MM.1S (cell line): ENCODE data around the gene DMBT1.

Source experiments
- DNase-seq: peaks from one replicate; pipeline ENCODE4 v3.0.0-alpha.2; 2015
- H2AFZ ChIP-seq: fragments of 300-600 bp; sonication (generic); 2 replicates; pipeline ENCODE4 v1.6.0; 2016; ENCODE audit warnings: antibody characterized with exemption, low read length
- H3F3A ChIP-seq: fragments of 300-600 bp; sonication (generic); 2 replicates; pipeline ENCODE4 v1.6.1; 2016; ENCODE audit warnings: mild to moderate bottlenecking, antibody characterized with exemption, low read length, moderate library complexity, mixed read lengths; ENCODE audit not compliant: insufficient read depth
- H3K27ac ChIP-seq: fragments of 300-600 bp; sonication (generic); 2 replicates; pipeline ENCODE4 v1.5.1; 2016; ENCODE audit warnings: mild to moderate bottlenecking, low read length
- H3K27me3 ChIP-seq: fragments of 300-600 bp; sonication (generic); replicated peaks from 2 replicates; pipeline ENCODE4 v1.6.0; 2016; ENCODE audit warnings: low read length; ENCODE audit not compliant: insufficient read depth
- H3K36me3 ChIP-seq: fragments of 300-600 bp; sonication (generic); replicated peaks from 2 replicates; pipeline ENCODE4 v1.6.1; 2016; ENCODE audit warnings: mild to moderate bottlenecking, low read length, mixed read lengths; ENCODE audit not compliant: insufficient read depth
- H3K4me1 ChIP-seq: fragments of 300-600 bp; sonication (generic); 2 replicates; pipeline ENCODE4 v1.6.1; 2016; ENCODE audit warnings: low read length, mixed read lengths
- H3K4me2 ChIP-seq: fragments of 300-600 bp; sonication (generic); 2 replicates; pipeline ENCODE4 v1.6.0; 2016; ENCODE audit warnings: low read depth, low read length
- H3K4me3 ChIP-seq: fragments of 300-600 bp; sonication (generic); 2 replicates; pipeline ENCODE4 v1.5.1; 2016; ENCODE audit warnings: low read length, mixed read lengths
- H3K79me2 ChIP-seq: fragments of 300-600 bp; sonication (generic); 2 replicates; pipeline ENCODE4 v1.6.1; 2016; ENCODE audit warnings: mixed run types, low read length, mixed read lengths
- H3K9ac ChIP-seq: fragments of 300-600 bp; sonication (generic); 2 replicates; pipeline ENCODE4 v1.6.1; 2016; ENCODE audit warnings: low read length, mixed read lengths
- H3K9me2 ChIP-seq: fragments of 300-600 bp; sonication (generic); replicated peaks from 2 replicates; pipeline ENCODE4 v1.6.1; 2016; ENCODE audit warnings: mild to moderate bottlenecking, low read length, mixed read lengths; ENCODE audit not compliant: insufficient read depth
- H3K9me3 ChIP-seq: fragments of 300-600 bp; sonication (generic); replicated peaks from 2 replicates; pipeline ENCODE4 v1.6.1; 2016; ENCODE audit warnings: mild to moderate bottlenecking, low read length, mixed read lengths; ENCODE audit not compliant: insufficient read depth
- H4K20me1 ChIP-seq: fragments of 300-600 bp; sonication (generic); 2 replicates; pipeline ENCODE4 v1.6.1; 2016; ENCODE audit warnings: mild to moderate bottlenecking, low read length, moderate library complexity, mixed read lengths; ENCODE audit not compliant: insufficient read depth
- EZH2 ChIP-seq: fragments of 300-600 bp; sonication (generic); optimal IDR thresholded peaks from 2 replicates; pipeline ENCODE3; 2017; ENCODE audit warnings: low read depth, mild to moderate bottlenecking, antibody characterized with exemption, low read length, mixed read lengths
- EZH2phosphoT487 ChIP-seq: fragments of 300-600 bp; sonication (generic); IDR thresholded peaks from 2 replicates; pipeline ENCODE4 v1.6.1; 2018; ENCODE audit warnings: antibody characterized with exemption, low read length
- TF ChIP-seq, protein P1 (sequence below): fragments of 300-600 bp; sonication (generic); IDR thresholded peaks from 2 replicates; pipeline ENCODE4 v1.5.1; 2016; ENCODE audit warnings: antibody characterized with exemption, low read length, mixed read lengths

DMBT1 gene

DNA sequence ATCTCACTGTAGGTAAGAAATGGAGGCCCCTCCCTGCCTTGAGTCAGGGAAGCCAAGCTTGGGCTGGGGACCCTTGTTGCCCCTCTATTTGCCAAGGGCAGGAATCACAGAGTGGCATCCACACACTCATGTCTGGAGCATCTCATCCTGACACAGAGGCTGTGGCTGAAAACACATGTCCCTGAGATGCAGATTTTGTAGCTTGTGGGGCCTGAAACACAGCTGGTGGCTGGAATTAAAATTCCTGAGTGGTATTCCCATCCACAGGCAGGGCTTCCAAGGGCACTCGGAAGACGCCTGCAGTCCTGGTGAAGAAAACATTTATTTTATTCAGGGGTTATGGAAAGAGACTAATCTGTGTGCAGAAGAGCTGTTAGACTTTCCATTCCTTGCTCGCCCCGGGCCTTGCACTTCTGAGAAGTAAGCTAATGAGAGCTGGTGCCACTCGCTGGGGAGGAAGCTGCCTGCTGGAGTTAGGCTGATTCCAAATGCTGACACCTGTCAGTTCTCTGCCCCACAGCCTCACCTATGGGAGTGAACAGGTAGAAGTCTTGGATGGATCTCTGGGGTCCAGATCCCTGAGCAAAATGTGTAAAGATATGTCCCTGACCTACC, 103.1 kb downstream of the DMBT1 start:
- Histone ChIP-seq H3K27ac (no peak overlapping the region), H2AFZ (no peak overlapping the region), H4K20me1 (no peaks in the 10 kb centered on the region), H3K36me3 (no peaks in the 10 kb centered on the region), H3K27me3 (no peaks in the 10 kb centered on the region), H3F3A (no peaks in the 10 kb centered on the region), H3K9me2 (no peaks in the 10 kb centered on the region), H3K9me3 (no peaks in the 10 kb centered on the region), H3K4me3 (no peak overlapping the region), H3K4me1 (no peaks in the 10 kb centered on the region), H3K9ac (no peak overlapping the region), H3K4me2 (no peak overlapping the region), H3K79me2 (no peaks in the 10 kb centered on the region)
- TF ChIP-seq, protein P1, sequence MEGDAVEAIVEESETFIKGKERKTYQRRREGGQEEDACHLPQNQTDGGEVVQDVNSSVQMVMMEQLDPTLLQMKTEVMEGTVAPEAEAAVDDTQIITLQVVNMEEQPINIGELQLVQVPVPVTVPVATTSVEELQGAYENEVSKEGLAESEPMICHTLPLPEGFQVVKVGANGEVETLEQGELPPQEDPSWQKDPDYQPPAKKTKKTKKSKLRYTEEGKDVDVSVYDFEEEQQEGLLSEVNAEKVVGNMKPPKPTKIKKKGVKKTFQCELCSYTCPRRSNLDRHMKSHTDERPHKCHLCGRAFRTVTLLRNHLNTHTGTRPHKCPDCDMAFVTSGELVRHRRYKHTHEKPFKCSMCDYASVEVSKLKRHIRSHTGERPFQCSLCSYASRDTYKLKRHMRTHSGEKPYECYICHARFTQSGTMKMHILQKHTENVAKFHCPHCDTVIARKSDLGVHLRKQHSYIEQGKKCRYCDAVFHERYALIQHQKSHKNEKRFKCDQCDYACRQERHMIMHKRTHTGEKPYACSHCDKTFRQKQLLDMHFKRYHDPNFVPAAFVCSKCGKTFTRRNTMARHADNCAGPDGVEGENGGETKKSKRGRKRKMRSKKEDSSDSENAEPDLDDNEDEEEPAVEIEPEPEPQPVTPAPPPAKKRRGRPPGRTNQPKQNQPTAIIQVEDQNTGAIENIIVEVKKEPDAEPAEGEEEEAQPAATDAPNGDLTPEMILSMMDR, result no peak
- TF ChIP-seq EZH2 (no peak), EZH2phosphoT487 (no peak)
- no peak for DNase-seq

DNA sequence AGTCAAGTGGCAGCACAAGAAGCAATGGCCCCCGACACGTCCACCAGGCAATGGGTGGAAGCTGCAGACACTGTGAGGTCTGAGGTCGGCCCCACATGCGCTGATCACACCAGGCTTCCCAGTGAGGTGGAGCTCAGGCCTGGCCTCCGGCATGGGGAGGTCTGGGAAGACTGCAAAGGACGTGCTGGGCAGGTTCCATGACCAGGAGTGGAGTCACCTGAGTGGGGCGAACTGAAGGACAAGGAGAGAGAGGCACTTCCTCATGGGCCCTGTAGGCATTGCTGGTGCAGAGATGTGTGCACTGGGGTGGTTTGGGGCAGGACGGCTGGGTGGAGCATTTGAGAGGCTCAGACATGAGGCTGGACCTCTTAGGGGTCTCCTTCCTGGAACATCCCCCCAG, 103.9 kb downstream of the DMBT1 start:
- Histone ChIP-seq H3K4me2 (no peak overlapping the region), H4K20me1 (no peaks in the 10 kb centered on the region), H3F3A (no peaks in the 10 kb centered on the region), H3K27me3 (no peaks in the 10 kb centered on the region), H3K79me2 (no peaks in the 10 kb centered on the region), H3K9ac (no peak overlapping the region), H3K27ac (no peak overlapping the region), H3K4me1 (no peaks in the 10 kb centered on the region), H3K4me3 (no peak overlapping the region), H2AFZ (no peak overlapping the region), H3K36me3 (no peaks in the 10 kb centered on the region), H3K9me3 (no peaks in the 10 kb centered on the region), H3K9me2 (no peaks in the 10 kb centered on the region)
- no peak for DNase-seq
- TF ChIP-seq, protein P1, result no peak
- no peak for TF ChIP-seq EZH2
- TF ChIP-seq EZH2phosphoT487, result no peak

DNA sequence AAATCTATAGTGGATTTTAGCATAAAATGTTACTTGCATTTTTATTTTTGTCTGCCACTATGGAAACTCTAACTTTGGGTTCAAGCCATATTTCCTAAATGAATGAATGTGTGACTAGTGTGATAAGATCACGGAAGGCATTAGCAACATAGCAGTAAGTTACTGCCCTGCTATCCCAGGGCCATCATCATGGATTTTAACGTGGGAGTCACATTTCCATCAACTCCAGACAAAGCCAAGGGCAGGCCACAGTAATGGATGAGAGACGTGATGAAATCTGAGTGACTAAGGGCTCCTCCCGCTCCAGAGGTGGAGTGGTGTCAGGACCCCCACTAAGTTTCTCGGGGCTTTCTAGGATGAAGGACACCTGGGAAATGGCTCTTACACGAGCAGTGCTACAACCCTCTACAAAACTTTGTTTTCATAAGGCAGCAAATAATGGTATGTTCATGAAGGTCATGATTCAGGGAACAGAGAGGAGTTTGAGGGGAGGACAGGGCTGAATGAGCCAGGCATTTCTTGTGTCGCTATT, 104.8 kb downstream of the DMBT1 start:
- Histone ChIP-seq H3K9ac (no peak overlapping the region), H4K20me1 (no peaks in the 10 kb centered on the region), H3K27ac (no peak overlapping the region), H3K4me2 (no peak overlapping the region), H3F3A (no peaks in the 10 kb centered on the region), H3K36me3 (no peaks in the 10 kb centered on the region), H2AFZ (no peak overlapping the region), H3K9me3 (no peaks in the 10 kb centered on the region), H3K9me2 (no peaks in the 10 kb centered on the region), H3K27me3 (no peaks in the 10 kb centered on the region), H3K79me2 (no peaks in the 10 kb centered on the region), H3K4me3 (no peak overlapping the region), H3K4me1 (no peaks in the 10 kb centered on the region)
- no peak for DNase-seq
- no peak for TF ChIP-seq EZH2
- TF ChIP-seq EZH2phosphoT487, result no peak
- TF ChIP-seq, protein P1, result no peak
